MCF 10A (cell line): ENCODE data around the gene HBEGF. TPM values are rescaled to one million over a fixed set of nuclear protein-coding genes. Genes with fewer than 3 reads are reported as not detected.
A peak's percentile ranks its signal among the peaks of the same experiment; 100 is the strongest.

Source experiments
- BruUV-seq: library from RNA; stranded (reverse); fragments of 400-500 nt; replicated peaks from 2 replicates; lab custom pipeline; 2021; lab: Mats Ljungman, UMichigan
- CTCF ChIA-PET: fragments of 300-600 bp; sonication (Branson Sonifier 250); formaldehyde crosslinking; extraction: SDS; loops from one replicate; lab custom pipeline; 2021; ENCODE audit warnings: antibody characterized with exemption, inconsistent platforms; lab: Yijun Ruan, JAX
- POLR2A ChIA-PET: fragments of 300-600, 350-650 bp; sonication (Branson Sonifier 250); formaldehyde crosslinking; extraction: SDS; loops from one replicate; lab custom pipeline; 2020; ENCODE audit warnings: antibody characterized with exemption, inconsistent platforms; lab: Yijun Ruan, JAX
- DNase-seq: peaks from one replicate; pipeline ENCODE4 v3.0.0-alpha.2; 2018; ENCODE audit not compliant: unreplicated experiment
- H3K27ac Mint-ChIP-seq: one replicate; pipeline ENCODE4 v1.8.0; 2022; ENCODE audit warnings: mild to moderate bottlenecking, low read depth, mixed read lengths; ENCODE audit not compliant: unreplicated experiment
- H3K27me3 Mint-ChIP-seq: one replicate; pipeline ENCODE4 v1.8.0; 2022; ENCODE audit warnings: mixed read lengths; ENCODE audit not compliant: insufficient read depth, unreplicated experiment
- H3K36me3 Mint-ChIP-seq: one replicate; pipeline ENCODE4 v1.8.0; 2022; ENCODE audit warnings: mild to moderate bottlenecking, moderate library complexity, mixed read lengths; ENCODE audit not compliant: insufficient read depth, unreplicated experiment
- H3K4me1 Mint-ChIP-seq: one replicate; pipeline ENCODE4 v1.8.0; 2022; ENCODE audit warnings: mixed read lengths; ENCODE audit not compliant: insufficient read depth, unreplicated experiment
- H3K4me3 Mint-ChIP-seq: one replicate; pipeline ENCODE4 v1.8.0; 2022; ENCODE audit warnings: mild to moderate bottlenecking, moderate library complexity, mixed read lengths; ENCODE audit not compliant: unreplicated experiment
- H3K9me3 Mint-ChIP-seq: one replicate; pipeline ENCODE4 v1.8.0; 2022; ENCODE audit warnings: mixed read lengths; ENCODE audit not compliant: unreplicated experiment
- CTCF ChIP-seq: fragments of 200-600 bp; IDR thresholded peaks from one replicate; pipeline ENCODE4 v1.8.0; 2022; ENCODE audit warnings: antibody characterized with exemption, mild to moderate bottlenecking; ENCODE audit not compliant: unreplicated experiment
- intact Hi-C: fragments of 100-400 bp; cut with micrococcal nuclease; formaldehyde crosslinking; loops from 2 replicates; pipeline ENCODE4 v1.14.1; 2022
- total RNA-seq: library from RNA; stranded (reverse); gene quantifications from 2 replicates; pipeline ENCODE4 v1.2.3, GENCODE V29; 2022

The HBEGF gene
- total RNA-seq, 1 experiment from 2014 or later = 55.7 TPM

DNA sequence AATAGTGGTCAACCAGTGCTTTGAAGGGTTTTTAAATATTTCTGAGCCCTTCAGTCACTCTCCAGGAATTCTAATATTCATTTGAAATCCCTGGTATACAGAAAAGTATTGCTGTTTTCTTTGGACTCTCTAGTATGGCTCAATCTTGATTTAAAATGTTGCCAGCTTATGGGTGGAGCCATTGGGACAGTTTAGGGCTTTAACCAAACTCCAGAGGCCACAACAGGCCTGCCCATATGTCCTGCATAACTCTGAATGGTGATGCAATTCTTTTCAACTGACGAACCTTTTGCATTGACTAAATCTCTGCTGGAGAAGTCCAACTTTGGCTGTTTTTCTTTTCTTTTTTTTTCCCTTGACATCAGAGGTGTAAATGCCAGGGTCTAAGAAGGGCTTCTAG lies 44.9 kb upstream of the HBEGF start:
- CTCF ChIA-PET = interaction anchor here (0.5 to 3.9 kb wide), 5 partner anchors 10 to 248 kb away, joined by 3 to 35 read pairs (median 3); no protein-coding TSS in a partner anchor
- no peak overlapping the region for H3K4me3 Mint-ChIP-seq
- POLR2A ChIA-PET = interaction anchor here (0.6 to 3.5 kb wide), 3 partner anchors 10 to 164 kb away, joined by 3 to 19 read pairs (median 4); partner anchors contain the start of gene ANKHD1
- no TSS peak for BruUV-seq
- no peak for TF ChIP-seq CTCF
- H3K27me3 Mint-ChIP-seq = no peaks in the 10 kb centered on the region
- H3K4me1 Mint-ChIP-seq = peaks cover 5% of the 10 kb centered on the region
- intact Hi-C loops = no loop called here
- no peaks in the 10 kb centered on the region for H3K36me3 Mint-ChIP-seq
- H3K9me3 Mint-ChIP-seq = no peaks in the 10 kb centered on the region
- peak overlapping the region; percentile 35 for H3K27ac Mint-ChIP-seq
- peak; percentile 76 for DNase-seq

- ChIA-PET POLR2A (interaction anchor here (0.7 to 6.0 kb wide), 2 partner anchors 14 to 170 kb away, joined by 3 to 36 read pairs; partner anchors contain the start of gene ANKHD1), CTCF (interaction anchor here (0.6 to 4.7 kb wide), 6 partner anchors 9 to 315 kb away, joined by 3 to 37 read pairs (median 4); no protein-coding TSS in a partner anchor)
- Mint-ChIP-seq H3K4me3 (no peak overlapping the region), H3K4me1 (peaks cover 5% of the 10 kb centered on the region), H3K27me3 (no peaks in the 10 kb centered on the region), H3K36me3 (no peaks in the 10 kb centered on the region), H3K27ac (no peak overlapping the region), H3K9me3 (no peaks in the 10 kb centered on the region)
- no peak for DNase-seq
- intact Hi-C loops = no loop called here
- BruUV-seq = no TSS peak
- TF ChIP-seq CTCF = no peak
Measured at GRCh38 chr5:140388052-140388451, 41.6 kb upstream of the HBEGF start.

- DNase-seq = no peak
- intact Hi-C loops = no loop called here
- no peaks in the 10 kb centered on the region for H3K27me3 Mint-ChIP-seq
- H3K4me3 Mint-ChIP-seq = no peak overlapping the region
- no peak overlapping the region for H3K27ac Mint-ChIP-seq
- no peak for TF ChIP-seq CTCF
- POLR2A ChIA-PET = no interaction called here
- H3K9me3 Mint-ChIP-seq = no peaks in the 10 kb centered on the region
- peaks cover 5% of the 10 kb centered on the region for H3K4me1 Mint-ChIP-seq
- BruUV-seq = no TSS peak
- CTCF ChIA-PET = interaction anchor here (0.6 to 1.2 kb wide), 3 partner anchors 11 to 133 kb away, joined by 4 to 8 read pairs (median 8); no protein-coding TSS in a partner anchor
- H3K36me3 Mint-ChIP-seq = no peaks in the 10 kb centered on the region
Measured at GRCh38 chr5:140383300-140383699, 36.9 kb upstream of the HBEGF start.

GRCh38 chr5:140382866-140383265 lies 36.5 kb upstream of the HBEGF start:
- Mint-ChIP-seq H3K27me3 (no peaks in the 10 kb centered on the region), H3K9me3 (no peaks in the 10 kb centered on the region), H3K27ac (no peak overlapping the region), H3K36me3 (no peaks in the 10 kb centered on the region), H3K4me3 (no peak overlapping the region), H3K4me1 (peaks cover 5% of the 10 kb centered on the region)
- ChIA-PET POLR2A (interaction anchor here (1.1 kb wide), 1 partner anchor 19 kb away, joined by 4 read pairs; the partner anchor contains the start of gene ANKHD1), CTCF (interaction anchor here (0.6 to 2.6 kb wide), 4 partner anchors 10 to 133 kb away, joined by 4 to 21 read pairs (median 6); no protein-coding TSS in a partner anchor)
- intact Hi-C loops = no loop called here
- DNase-seq = no peak
- no TSS peak for BruUV-seq
- no peak for TF ChIP-seq CTCF
